Measurements from ENCODE around the gene CFAP57. TPM values are rescaled to one million over a fixed set of nuclear protein-coding genes. Genes with fewer than 3 reads are reported as not detected.
A peak's percentile ranks its signal among the peaks of the same experiment; 100 is the strongest.

Gene CFAP57
- polyA plus RNA-seq, 1 experiment: 0.27 TPM

- H3K4me3 ChIP-seq (ENCODE audit: low read depth, low read length): no peak overlapping the region
- no peaks in the 10 kb centered on the region for H3K27me3 ChIP-seq (ENCODE audit: control insufficient read depth, insufficient read depth, low read length)
- ChIA-PET CTCF (interaction anchor here (0.6 to 1.5 kb wide), 6 partner anchors 8 to 211 kb away, joined by 3 to 8 read pairs (median 3); no protein-coding TSS in a partner anchor), POLR2A (no interaction called here)
- H3K36me3 ChIP-seq (ENCODE audit: control insufficient read depth, insufficient read depth, low read length): no peaks in the 10 kb centered on the region
- DNase-seq (ENCODE audit: low read depth): no peak
- TF ChIP-seq CTCF (IDR thresholded peaks at IDR 0.05; ENCODE audit: insufficient read depth, low read depth, low read length): no peak
Observed at GRCh38 chr1:43237121-43237520, 65.0 kb downstream of the CFAP57 start.

GRCh38 chr1:43238085-43238484 lies 66.0 kb downstream of the CFAP57 start:
- H3K36me3 ChIP-seq (ENCODE audit: control insufficient read depth, insufficient read depth, low read length): no peaks in the 10 kb centered on the region
- H3K4me3 ChIP-seq (ENCODE audit: low read depth, low read length): no peak overlapping the region
- DNase-seq (ENCODE audit: low read depth): no peak
- H3K27me3 ChIP-seq (ENCODE audit: control insufficient read depth, insufficient read depth, low read length): no peaks in the 10 kb centered on the region
- TF ChIP-seq CTCF (IDR thresholded peaks at IDR 0.05; ENCODE audit: insufficient read depth, low read depth, low read length): peak; percentile 79
- ChIA-PET POLR2A (no interaction called here), CTCF (interaction anchor here (0.6 to 1.8 kb wide), 8 partner anchors 9 to 210 kb away, joined by 3 to 6 read pairs (median 3); partner anchors contain the start of gene CDC20)

GRCh38 chr1:43238991-43239469 lies 66.9 kb downstream of the CFAP57 start:
- no peak for TF ChIP-seq CTCF (IDR thresholded peaks at IDR 0.05; ENCODE audit: insufficient read depth, low read depth, low read length)
- no peak for DNase-seq (ENCODE audit: low read depth)
- Histone ChIP-seq H3K27me3 (ENCODE audit: control insufficient read depth, insufficient read depth, low read length) (no peaks in the 10 kb centered on the region), H3K36me3 (ENCODE audit: control insufficient read depth, insufficient read depth, low read length) (no peaks in the 10 kb centered on the region), H3K4me3 (ENCODE audit: low read depth, low read length) (no peak overlapping the region)
- ChIA-PET POLR2A (no interaction called here), CTCF (interaction anchor here (0.6 to 1.8 kb wide), 6 partner anchors 45 to 282 kb away, joined by 3 to 6 read pairs (median 4); partner anchors contain the start of gene CDC20)

GRCh38 chr1:43239484-43239883 lies 67.4 kb downstream of the CFAP57 start:
- H3K36me3 ChIP-seq (ENCODE audit: control insufficient read depth, insufficient read depth, low read length): no peaks in the 10 kb centered on the region
- ChIA-PET CTCF (interaction anchor here (0.6 to 1.8 kb wide), 5 partner anchors 45 to 281 kb away, joined by 3 to 5 read pairs (median 4); no protein-coding TSS in a partner anchor), POLR2A (no interaction called here)
- no peak overlapping the region for H3K4me3 ChIP-seq (ENCODE audit: low read depth, low read length)
- H3K27me3 ChIP-seq (ENCODE audit: control insufficient read depth, insufficient read depth, low read length): no peaks in the 10 kb centered on the region
- TF ChIP-seq CTCF (IDR thresholded peaks at IDR 0.05; ENCODE audit: insufficient read depth, low read depth, low read length): no peak
- no peak for DNase-seq (ENCODE audit: low read depth)

GRCh38 chr1:43241413-43241836 lies 69.3 kb downstream of the CFAP57 start:
- no peaks in the 10 kb centered on the region for H3K36me3 ChIP-seq (ENCODE audit: control insufficient read depth, insufficient read depth, low read length)
- CTCF ChIA-PET: interaction anchor here (1.6 kb wide), 1 partner anchor 117 kb away, joined by 3 read pairs; no protein-coding TSS in a partner anchor
- POLR2A ChIA-PET: no interaction called here
- DNase-seq (ENCODE audit: low read depth): no peak
- TF ChIP-seq CTCF (IDR thresholded peaks at IDR 0.05; ENCODE audit: insufficient read depth, low read depth, low read length): no peak
- H3K27me3 ChIP-seq (ENCODE audit: control insufficient read depth, insufficient read depth, low read length): no peaks in the 10 kb centered on the region
- no peak overlapping the region for H3K4me3 ChIP-seq (ENCODE audit: low read depth, low read length)

Measured in BJ (cell line).